ENCODE measurements around the gene COPS9.

- TF ChIP-seq CTCF (IDR thresholded peaks at IDR 0.05) = no peak
- TF ChIP-seq POLR2A (IDR thresholded peaks at IDR 0.05) = no peak
Observed at GRCh38 chr2:240182001-240182400, 45.9 kb upstream of the COPS9 start.

Data from body of pancreas (tissue), 4 donors.